ENCODE data around the gene PRDM12. TPM values are rescaled to one million over a fixed set of nuclear protein-coding genes. Genes with fewer than 3 reads are reported as not detected.
A peak's percentile ranks its signal among the peaks of the same experiment; 100 is the strongest.

PRDM12 gene
- total RNA-seq, 1 experiment from 2014 or later = not detected

- DNase-seq (ENCODE audit: low read depth) = no peak
These were observed 56.4 kb downstream of the PRDM12 start for GRCh38 chr9:130720762-130721161.

GRCh38 chr9:130728721-130729120 lies 64.3 kb downstream of the PRDM12 start:
- DNase-seq (ENCODE audit: low read depth) = peak; percentile 26

- no peak for DNase-seq (ENCODE audit: low read depth)
These were observed 64.8 kb downstream of the PRDM12 start for GRCh38 chr9:130729145-130729544.

GRCh38 chr9:130731355-130731754 lies 67.0 kb downstream of the PRDM12 start:
- no peak for DNase-seq (ENCODE audit: low read depth)

GRCh38 chr9:130732136-130732535 lies 67.7 kb downstream of the PRDM12 start:
- no peak for DNase-seq (ENCODE audit: low read depth)

Other genes with a start within 250 kb of the PRDM12 start
- 247 and 249 TPM in 2 replicates for gene ASS1, start 219.6 kb upstream of the PRDM12 start, total RNA-seq (2014; rRNA removed; shearing (Covaris generic))
- 33.0 and 37.2 TPM in 2 replicates for gene FUBP3, start 85.0 kb upstream of the PRDM12 start, total RNA-seq (2014; rRNA removed; shearing (Covaris generic))
- gene EXOSC2, start 29.2 kb downstream of the PRDM12 start, total RNA-seq (2014; rRNA removed; shearing (Covaris generic)) = 33.9 and 40.7 TPM in 2 replicates
- gene ABL1, start 170.7 kb downstream of the PRDM12 start, total RNA-seq (2014; rRNA removed; shearing (Covaris generic)) = 11.4 and 12.1 TPM in 2 replicates
- not detected in 2 replicates for gene QRFP, start 232.2 kb downstream of the PRDM12 start, total RNA-seq (2014; rRNA removed; shearing (Covaris generic))

Data from RPMI7951 (cell line).